HFFc6 (cell line): ENCODE data around the gene CCDC197. TPM values are rescaled to one million over a fixed set of nuclear protein-coding genes. Genes with fewer than 3 reads are reported as not detected.

Experiments
- DNase-seq: peaks from one replicate; pipeline ENCODE4 v3.0.0-alpha.2; 2018
- H3K27ac Mint-ChIP-seq: 2 replicates; pipeline ENCODE4 v1.8.0; 2020; ENCODE audit warnings: mild to moderate bottlenecking, mixed read lengths
- H3K27me3 Mint-ChIP-seq: 2 replicates; pipeline ENCODE4 v1.8.0; 2021; ENCODE audit warnings: mild to moderate bottlenecking, moderate library complexity, mixed read lengths; ENCODE audit not compliant: insufficient read depth
- H3K36me3 Mint-ChIP-seq: 2 replicates; pipeline ENCODE4 v1.8.0; 2021; ENCODE audit warnings: low read depth, mixed read lengths
- H3K4me1 Mint-ChIP-seq: 2 replicates; pipeline ENCODE4 v1.8.0; 2020; ENCODE audit warnings: low read depth, mixed read lengths
- H3K4me3 Mint-ChIP-seq: 2 replicates; pipeline ENCODE4 v1.8.0; 2020; ENCODE audit warnings: mild to moderate bottlenecking, moderate library complexity, mixed read lengths
- H3K9me3 Mint-ChIP-seq: 2 replicates; pipeline ENCODE4 v1.8.0; 2020; ENCODE audit warnings: mild to moderate bottlenecking, mixed read lengths
- total RNA-seq, 6 experiments: library from RNA; stranded (reverse); fragmentation: NEBNext Ultra II Directional; extraction: Animal tissue kit (Norgen Biotek cat#: 25700); gene quantifications; 2 replicates in 1 of 6; 3 replicates in 5 of 6; pipeline ENCODE4 v1.2.3, GENCODE V29; 2021
- TF ChIP-seq, protein P1 (sequence below): fragments of 200-600 bp; sonication (generic); IDR thresholded peaks from 2 replicates; pipeline ENCODE4 v1.5.0; 2021; ENCODE audit warnings: antibody characterized with exemption, mild to moderate bottlenecking

Gene CCDC197
- total RNA-seq, 6 experiments from 2014 or later, result not detected

DNA sequence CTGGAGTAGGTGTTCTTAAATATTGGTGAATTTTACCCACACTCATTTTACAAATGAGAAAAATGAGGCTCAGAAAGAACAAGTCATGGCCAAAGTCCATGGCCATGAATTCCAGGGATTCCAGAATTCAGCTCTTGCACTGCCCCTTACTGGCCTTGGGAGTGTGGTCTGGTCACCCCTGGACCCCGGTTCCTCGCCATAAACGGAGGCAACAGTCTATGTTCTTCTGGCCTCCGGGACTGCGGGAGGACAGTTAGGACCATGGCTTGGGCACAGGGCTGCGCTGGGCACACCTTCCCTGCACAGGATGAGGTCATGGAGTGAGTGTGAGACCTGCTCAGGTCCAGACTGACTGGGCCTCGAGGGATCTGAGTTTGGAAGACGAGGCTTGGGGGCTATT lies 6.9 kb downstream of the CCDC197 start:
- TF ChIP-seq, protein P1, sequence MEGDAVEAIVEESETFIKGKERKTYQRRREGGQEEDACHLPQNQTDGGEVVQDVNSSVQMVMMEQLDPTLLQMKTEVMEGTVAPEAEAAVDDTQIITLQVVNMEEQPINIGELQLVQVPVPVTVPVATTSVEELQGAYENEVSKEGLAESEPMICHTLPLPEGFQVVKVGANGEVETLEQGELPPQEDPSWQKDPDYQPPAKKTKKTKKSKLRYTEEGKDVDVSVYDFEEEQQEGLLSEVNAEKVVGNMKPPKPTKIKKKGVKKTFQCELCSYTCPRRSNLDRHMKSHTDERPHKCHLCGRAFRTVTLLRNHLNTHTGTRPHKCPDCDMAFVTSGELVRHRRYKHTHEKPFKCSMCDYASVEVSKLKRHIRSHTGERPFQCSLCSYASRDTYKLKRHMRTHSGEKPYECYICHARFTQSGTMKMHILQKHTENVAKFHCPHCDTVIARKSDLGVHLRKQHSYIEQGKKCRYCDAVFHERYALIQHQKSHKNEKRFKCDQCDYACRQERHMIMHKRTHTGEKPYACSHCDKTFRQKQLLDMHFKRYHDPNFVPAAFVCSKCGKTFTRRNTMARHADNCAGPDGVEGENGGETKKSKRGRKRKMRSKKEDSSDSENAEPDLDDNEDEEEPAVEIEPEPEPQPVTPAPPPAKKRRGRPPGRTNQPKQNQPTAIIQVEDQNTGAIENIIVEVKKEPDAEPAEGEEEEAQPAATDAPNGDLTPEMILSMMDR, result no peak
- no peak overlapping the region for H3K27ac Mint-ChIP-seq
- H3K9me3 Mint-ChIP-seq, result no peaks in the 10 kb centered on the region
- peaks cover 6% of the 10 kb centered on the region for H3K4me1 Mint-ChIP-seq
- H3K4me3 Mint-ChIP-seq, result no peak overlapping the region
- no peak for DNase-seq
- peaks cover 15% of the 10 kb centered on the region for H3K27me3 Mint-ChIP-seq
- H3K36me3 Mint-ChIP-seq, result no peaks in the 10 kb centered on the region

DNA sequence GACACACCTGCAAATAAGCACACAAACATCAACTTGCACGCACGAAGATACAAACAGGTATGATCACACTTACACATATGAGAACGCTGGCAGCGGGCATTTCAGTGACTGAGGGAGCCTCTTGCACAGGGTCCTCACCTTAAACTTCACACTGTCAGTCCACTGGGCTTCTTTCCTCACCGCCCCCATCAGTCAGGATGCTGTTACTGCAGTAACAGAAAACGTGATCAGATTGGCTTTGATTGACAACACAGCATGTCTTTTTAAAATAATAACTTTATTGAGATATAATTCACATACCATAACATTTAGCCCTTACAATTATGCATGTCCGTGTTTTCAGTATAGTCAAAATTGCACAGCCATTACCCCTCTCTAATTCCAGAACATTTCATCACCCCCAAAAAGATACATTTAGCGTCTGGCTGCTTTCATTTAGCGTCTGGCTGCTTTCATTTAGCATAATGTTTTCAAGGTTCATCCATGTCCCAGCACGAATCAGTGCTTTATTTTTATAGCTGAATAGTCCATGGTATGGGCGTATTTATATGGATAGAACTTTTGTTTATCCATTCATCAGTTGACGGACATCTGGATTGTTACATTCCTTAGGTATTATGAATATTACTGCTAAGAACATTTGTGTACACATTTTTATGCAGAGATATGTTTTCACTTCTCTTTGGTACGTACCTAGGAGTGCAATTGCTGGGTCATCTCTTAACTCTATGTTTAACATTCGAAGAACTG lies 8.4 kb downstream of the CCDC197 start:
- DNase-seq, result no peak
- no peak overlapping the region for H3K4me3 Mint-ChIP-seq
- H3K4me1 Mint-ChIP-seq, result peaks cover 13% of the 10 kb centered on the region
- TF ChIP-seq, protein P1, result peak; percentile 72
- no peaks in the 10 kb centered on the region for H3K36me3 Mint-ChIP-seq
- H3K9me3 Mint-ChIP-seq, result no peaks in the 10 kb centered on the region
- H3K27me3 Mint-ChIP-seq, result peaks cover 14% of the 10 kb centered on the region
- no peak overlapping the region for H3K27ac Mint-ChIP-seq

DNA sequence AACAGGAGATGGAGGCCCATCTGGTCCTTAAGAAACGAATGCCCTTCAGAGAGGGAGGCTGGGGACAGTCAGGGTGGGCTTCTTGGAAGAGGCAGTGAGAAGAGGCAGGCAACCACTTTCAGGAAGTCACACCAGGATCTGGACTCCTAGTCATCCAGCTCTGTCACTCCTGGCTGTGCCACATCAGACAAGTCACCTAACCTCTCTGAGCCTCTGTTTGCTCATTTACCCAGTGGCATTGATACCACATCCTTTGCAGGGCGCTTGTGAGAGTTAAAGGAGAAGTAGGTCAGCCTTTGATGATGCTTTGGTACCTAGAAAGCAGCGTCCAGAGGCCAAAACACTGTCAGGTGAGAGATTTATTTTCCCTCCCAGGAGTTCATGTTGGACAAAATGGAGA lies 11.1 kb downstream of the CCDC197 start:
- DNase-seq, result no peak
- H3K36me3 Mint-ChIP-seq, result no peaks in the 10 kb centered on the region
- TF ChIP-seq, protein P1, result no peak
- H3K4me3 Mint-ChIP-seq, result no peak overlapping the region
- H3K27me3 Mint-ChIP-seq, result peaks cover 12% of the 10 kb centered on the region
- H3K27ac Mint-ChIP-seq, result no peak overlapping the region
- H3K9me3 Mint-ChIP-seq, result no peaks in the 10 kb centered on the region
- peaks cover 17% of the 10 kb centered on the region for H3K4me1 Mint-ChIP-seq

DNA sequence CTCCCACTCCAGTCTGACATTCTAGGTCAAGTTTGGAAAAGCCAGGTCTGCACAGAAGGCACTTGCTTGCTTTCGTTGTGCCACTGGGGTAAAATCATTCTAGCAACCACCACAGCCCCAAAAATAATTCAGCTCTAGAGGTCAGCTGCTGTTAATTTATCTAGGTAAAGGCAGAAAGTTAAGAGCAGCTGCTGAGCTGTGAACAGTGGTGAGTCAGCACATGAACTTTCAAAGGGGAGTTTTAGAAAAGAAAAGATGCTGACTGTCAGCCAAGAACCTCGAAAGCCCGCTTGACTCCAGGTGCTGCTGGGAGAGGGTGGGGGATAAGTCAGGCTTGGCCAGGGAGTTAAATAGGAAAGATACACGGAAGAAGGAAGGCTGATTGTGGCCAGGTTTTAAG lies 12.7 kb downstream of the CCDC197 start:
- Mint-ChIP-seq H3K27me3 (peaks cover 8% of the 10 kb centered on the region), H3K4me3 (no peak overlapping the region), H3K36me3 (no peaks in the 10 kb centered on the region), H3K27ac (no peak overlapping the region), H3K9me3 (no peaks in the 10 kb centered on the region), H3K4me1 (peaks cover 17% of the 10 kb centered on the region)
- TF ChIP-seq, protein P1, result no peak
- peak; percentile 18 for DNase-seq

DNA sequence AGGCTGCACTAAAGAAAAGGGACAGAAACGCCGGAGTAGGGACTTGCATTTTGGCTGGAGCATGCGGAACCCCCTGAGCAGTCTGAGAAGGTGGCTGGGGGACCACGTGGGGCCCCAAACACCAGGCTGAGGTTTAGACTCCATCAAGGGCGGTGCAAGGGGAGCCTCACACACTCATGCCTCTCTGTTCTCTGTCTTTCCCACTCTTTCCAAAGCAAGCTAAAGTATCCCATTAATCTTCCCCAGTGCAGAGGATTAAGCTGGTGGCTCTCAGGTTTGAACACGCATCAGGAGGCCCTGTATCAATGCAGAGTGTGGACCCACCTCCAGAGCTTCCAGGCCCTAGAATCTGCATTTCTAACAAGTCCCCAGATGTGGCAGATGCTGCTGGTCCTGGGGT lies 13.5 kb downstream of the CCDC197 start:
- TF ChIP-seq, protein P1, result no peak
- H3K36me3 Mint-ChIP-seq, result no peaks in the 10 kb centered on the region
- H3K4me3 Mint-ChIP-seq, result no peak overlapping the region
- H3K4me1 Mint-ChIP-seq, result peaks cover 17% of the 10 kb centered on the region
- H3K27me3 Mint-ChIP-seq, result peaks cover 12% of the 10 kb centered on the region
- H3K9me3 Mint-ChIP-seq, result no peaks in the 10 kb centered on the region
- no peak for DNase-seq
- no peak overlapping the region for H3K27ac Mint-ChIP-seq
